PC-3 (cell line): Measurements from ENCODE around the gene RBP3. TPM values are rescaled to one million over a fixed set of nuclear protein-coding genes. Genes with fewer than 3 reads are reported as not detected.

Experiments
- ATAC-seq: fragments of 200-7000 bp; cut with Tn5 transposase; 2 replicates; pipeline ENCODE4 v1.9.1; 2020; ENCODE audit warnings: mild to moderate bottlenecking, moderate library complexity
- BruUV-seq: library from RNA; stranded (reverse); fragments of 400-500 nt; replicated peaks from 2 replicates; lab custom pipeline; 2021; lab: Mats Ljungman, UMichigan
- CTCF ChIA-PET: fragments of 300-600 bp; sonication (Branson Sonifier 250); formaldehyde crosslinking; loops from one replicate; lab custom pipeline; 2022; ENCODE audit warnings: antibody characterized with exemption; lab: Charles Lee
- POLR2A ChIA-PET: fragments of 300-600 bp; sonication (Branson Sonifier 250); formaldehyde crosslinking; loops from one replicate; lab custom pipeline; 2022; ENCODE audit warnings: antibody characterized with exemption; ENCODE audit not compliant: unreplicated experiment; lab: Charles Lee
- DNase-seq: peaks from one replicate; pipeline ENCODE4 v3.0.0-alpha.2; 2015
- H2AFZ ChIP-seq: fragments of 300-600 bp; sonication (generic); 2 replicates; pipeline ENCODE4 v1.6.0; 2016; ENCODE audit warnings: antibody characterized with exemption, low read length
- H3F3A ChIP-seq: fragments of 300-600 bp; sonication (generic); one replicate; pipeline ENCODE4 v1.6.0; 2017; ENCODE audit warnings: antibody characterized with exemption, low read length, control low read depth, mild to moderate bottlenecking; ENCODE audit not compliant: unreplicated experiment
- H3K27ac ChIP-seq: fragments of 300-600 bp; sonication (generic); 2 replicates; pipeline ENCODE4 v1.5.1; 2016; ENCODE audit warnings: mild to moderate bottlenecking, low read length
- H3K27me3 ChIP-seq: fragments of 300-600 bp; sonication (generic); 2 replicates; pipeline ENCODE4 v1.6.1; 2016; ENCODE audit warnings: low read length, mixed read lengths
- H3K36me3 ChIP-seq: fragments of 300-600 bp; sonication (generic); 2 replicates; pipeline ENCODE4 v1.6.1; 2016; ENCODE audit warnings: low read depth, mixed run types, low read length, mixed read lengths
- H3K4me1 ChIP-seq: fragments of 300-600 bp; sonication (generic); 2 replicates; pipeline ENCODE4 v1.5.1; 2016; ENCODE audit warnings: low read length; ENCODE audit not compliant: insufficient read depth
- H3K4me2 ChIP-seq: fragments of 300-600 bp; sonication (generic); 2 replicates; pipeline ENCODE4 v1.6.0; 2016; ENCODE audit warnings: low read length
- H3K4me3 ChIP-seq: fragments of 300-600 bp; sonication (generic); 2 replicates; pipeline ENCODE4 v1.5.1; 2016; ENCODE audit warnings: mild to moderate bottlenecking, low read length, mixed read lengths
- H3K79me2 ChIP-seq: fragments of 300-600 bp; sonication (generic); 2 replicates; pipeline ENCODE4 v1.6.1; 2017; ENCODE audit warnings: low read length, mixed read lengths
- H3K9ac ChIP-seq: fragments of 300-600 bp; sonication (generic); 2 replicates; pipeline ENCODE4 v1.6.0; 2016; ENCODE audit warnings: mild to moderate bottlenecking, low read length
- H3K9me2 ChIP-seq: fragments of 300-600 bp; sonication (generic); replicated peaks from 2 replicates; pipeline ENCODE4 v1.6.1; 2016; ENCODE audit warnings: mixed run types, low read length, mixed read lengths
- H3K9me3 ChIP-seq: fragments of 300-600 bp; sonication (generic); 2 replicates; pipeline ENCODE4 v1.6.1; 2016; ENCODE audit warnings: low read length, mixed read lengths
- H4K20me1 ChIP-seq: fragments of 300-600 bp; sonication (generic); 2 replicates; pipeline ENCODE4 v1.6.1; 2016; ENCODE audit warnings: low read length, mixed read lengths
- EZH2 ChIP-seq: fragments of 300-600 bp; sonication (generic); IDR thresholded peaks from one replicate; pipeline ENCODE4 v1.6.1; 2017; ENCODE audit warnings: antibody characterized with exemption, mild to moderate bottlenecking, low read length; ENCODE audit not compliant: unreplicated experiment
- EZH2phosphoT487 ChIP-seq: fragments of 300-600 bp; sonication (generic); IDR thresholded peaks from 2 replicates; pipeline ENCODE4 v1.6.1; 2018; ENCODE audit warnings: mild to moderate bottlenecking, antibody characterized with exemption, low read length, borderline replicate concordance
- intact Hi-C: fragments of 100-400 bp; cut with micrococcal nuclease; formaldehyde crosslinking; loops from 2 replicates; pipeline ENCODE4 v1.9.0; 2023
- total RNA-seq: library from RNA; depleted of rRNA; stranded (reverse); fragments of >200 nt; gene quantifications from 2 replicates; pipeline ENCODE4 v1.2.3, GENCODE V29; 2014
- TF ChIP-seq, protein P1 (sequence below): fragments of 300-600 bp; sonication (generic); conservative IDR thresholded peaks from 2 replicates; pipeline ENCODE4 v1.5.1; 2017; ENCODE audit warnings: antibody characterized with exemption, low read depth, mild to moderate bottlenecking, low read length

Gene RBP3
- total RNA-seq, 1 experiment from 2014 or later, result not detected

DNA sequence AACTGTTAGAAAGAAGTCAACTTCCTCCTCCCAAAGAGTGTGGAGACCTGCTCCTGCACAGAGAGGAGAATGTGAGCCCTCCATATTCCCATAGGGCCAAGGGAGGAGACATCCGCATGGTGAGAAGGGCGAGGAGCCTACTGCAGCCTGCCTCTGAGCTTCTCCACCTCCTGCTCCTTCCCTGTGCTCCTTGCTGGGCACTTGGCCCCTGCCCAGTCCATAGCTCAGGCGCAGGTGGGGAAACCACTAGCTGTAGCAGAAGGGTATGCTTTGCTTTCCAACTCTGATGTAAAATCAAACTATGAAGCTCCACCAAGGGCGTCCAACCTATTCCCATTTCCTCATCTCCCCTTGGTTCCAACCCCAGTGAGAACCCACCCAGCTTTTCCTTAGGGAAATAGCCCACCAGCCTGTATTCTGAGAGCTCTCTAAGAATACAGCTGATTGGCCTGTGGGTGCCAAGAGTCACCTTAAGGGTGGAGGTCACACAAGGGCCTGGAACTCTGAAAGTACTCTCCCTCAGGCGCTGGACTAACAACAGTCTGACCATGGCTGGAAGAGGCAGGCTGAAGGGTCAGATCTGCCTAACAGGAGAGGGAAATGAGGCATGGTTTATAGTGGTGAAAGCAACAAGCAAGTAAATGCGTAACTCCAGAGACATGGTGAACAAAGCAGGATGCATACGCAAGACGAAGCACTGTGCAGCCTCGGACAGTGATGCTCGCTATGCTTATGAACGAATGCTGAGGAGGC, 22.0 kb downstream of the RBP3 start:
- Histone ChIP-seq H3K4me2 (no peak overlapping the region), H3K79me2 (no peaks in the 10 kb centered on the region), H3K9me2 (no peaks in the 10 kb centered on the region), H3K4me3 (no peak overlapping the region), H3F3A (no peaks in the 10 kb centered on the region), H2AFZ (no peak overlapping the region), H3K27ac (no peak overlapping the region), H3K4me1 (no peaks in the 10 kb centered on the region), H3K9ac (no peak overlapping the region), H3K36me3 (no peaks in the 10 kb centered on the region), H3K27me3 (no peaks in the 10 kb centered on the region), H4K20me1 (no peaks in the 10 kb centered on the region), H3K9me3 (no peaks in the 10 kb centered on the region)
- ATAC-seq (no peak), DNase-seq (no peak)
- ChIA-PET CTCF (no interaction called here), POLR2A (no interaction called here)
- no peak for TF ChIP-seq EZH2phosphoT487
- TF ChIP-seq, protein P1, sequence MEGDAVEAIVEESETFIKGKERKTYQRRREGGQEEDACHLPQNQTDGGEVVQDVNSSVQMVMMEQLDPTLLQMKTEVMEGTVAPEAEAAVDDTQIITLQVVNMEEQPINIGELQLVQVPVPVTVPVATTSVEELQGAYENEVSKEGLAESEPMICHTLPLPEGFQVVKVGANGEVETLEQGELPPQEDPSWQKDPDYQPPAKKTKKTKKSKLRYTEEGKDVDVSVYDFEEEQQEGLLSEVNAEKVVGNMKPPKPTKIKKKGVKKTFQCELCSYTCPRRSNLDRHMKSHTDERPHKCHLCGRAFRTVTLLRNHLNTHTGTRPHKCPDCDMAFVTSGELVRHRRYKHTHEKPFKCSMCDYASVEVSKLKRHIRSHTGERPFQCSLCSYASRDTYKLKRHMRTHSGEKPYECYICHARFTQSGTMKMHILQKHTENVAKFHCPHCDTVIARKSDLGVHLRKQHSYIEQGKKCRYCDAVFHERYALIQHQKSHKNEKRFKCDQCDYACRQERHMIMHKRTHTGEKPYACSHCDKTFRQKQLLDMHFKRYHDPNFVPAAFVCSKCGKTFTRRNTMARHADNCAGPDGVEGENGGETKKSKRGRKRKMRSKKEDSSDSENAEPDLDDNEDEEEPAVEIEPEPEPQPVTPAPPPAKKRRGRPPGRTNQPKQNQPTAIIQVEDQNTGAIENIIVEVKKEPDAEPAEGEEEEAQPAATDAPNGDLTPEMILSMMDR, result no peak
- no TSS peak for BruUV-seq
- intact Hi-C loops, result no loop called here

DNA sequence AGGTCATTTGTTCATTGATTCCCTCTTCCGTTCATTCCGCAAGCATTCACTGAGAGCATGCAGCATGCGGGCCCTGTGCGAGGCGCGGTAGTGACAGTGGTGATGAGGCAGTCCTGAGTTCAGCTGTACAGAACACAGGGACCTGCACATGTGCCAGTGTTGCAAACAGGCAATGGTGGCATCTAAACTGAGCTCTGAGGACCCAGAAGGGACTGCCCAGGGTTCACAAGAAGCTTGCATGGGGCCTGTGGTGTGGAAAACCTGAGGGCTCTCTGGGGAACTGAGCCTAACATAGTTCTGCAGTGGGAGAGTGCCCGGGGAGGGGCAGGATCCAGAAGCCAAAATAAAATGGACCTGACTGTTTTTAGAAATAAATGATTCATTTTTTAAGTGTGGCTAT, 22.7 kb downstream of the RBP3 start:
- no peak overlapping the region for H3K4me2 ChIP-seq
- no peak for DNase-seq
- H3F3A ChIP-seq, result no peaks in the 10 kb centered on the region
- no peaks in the 10 kb centered on the region for H3K27me3 ChIP-seq
- no TSS peak for BruUV-seq
- H3K9me3 ChIP-seq, result no peaks in the 10 kb centered on the region
- POLR2A ChIA-PET, result no interaction called here
- no peak for ATAC-seq
- H3K27ac ChIP-seq, result no peak overlapping the region
- H3K4me3 ChIP-seq, result no peak overlapping the region
- H3K36me3 ChIP-seq, result no peaks in the 10 kb centered on the region
- H3K79me2 ChIP-seq, result no peaks in the 10 kb centered on the region
- no peaks in the 10 kb centered on the region for H3K4me1 ChIP-seq
- H3K9ac ChIP-seq, result no peak overlapping the region
- H2AFZ ChIP-seq, result no peak overlapping the region
- intact Hi-C loops, result no loop called here
- TF ChIP-seq EZH2 (no peak), EZH2phosphoT487 (no peak)
- TF ChIP-seq, protein P1, result no peak
- no peaks in the 10 kb centered on the region for H4K20me1 ChIP-seq
- CTCF ChIA-PET, result no interaction called here
- no peaks in the 10 kb centered on the region for H3K9me2 ChIP-seq

DNA sequence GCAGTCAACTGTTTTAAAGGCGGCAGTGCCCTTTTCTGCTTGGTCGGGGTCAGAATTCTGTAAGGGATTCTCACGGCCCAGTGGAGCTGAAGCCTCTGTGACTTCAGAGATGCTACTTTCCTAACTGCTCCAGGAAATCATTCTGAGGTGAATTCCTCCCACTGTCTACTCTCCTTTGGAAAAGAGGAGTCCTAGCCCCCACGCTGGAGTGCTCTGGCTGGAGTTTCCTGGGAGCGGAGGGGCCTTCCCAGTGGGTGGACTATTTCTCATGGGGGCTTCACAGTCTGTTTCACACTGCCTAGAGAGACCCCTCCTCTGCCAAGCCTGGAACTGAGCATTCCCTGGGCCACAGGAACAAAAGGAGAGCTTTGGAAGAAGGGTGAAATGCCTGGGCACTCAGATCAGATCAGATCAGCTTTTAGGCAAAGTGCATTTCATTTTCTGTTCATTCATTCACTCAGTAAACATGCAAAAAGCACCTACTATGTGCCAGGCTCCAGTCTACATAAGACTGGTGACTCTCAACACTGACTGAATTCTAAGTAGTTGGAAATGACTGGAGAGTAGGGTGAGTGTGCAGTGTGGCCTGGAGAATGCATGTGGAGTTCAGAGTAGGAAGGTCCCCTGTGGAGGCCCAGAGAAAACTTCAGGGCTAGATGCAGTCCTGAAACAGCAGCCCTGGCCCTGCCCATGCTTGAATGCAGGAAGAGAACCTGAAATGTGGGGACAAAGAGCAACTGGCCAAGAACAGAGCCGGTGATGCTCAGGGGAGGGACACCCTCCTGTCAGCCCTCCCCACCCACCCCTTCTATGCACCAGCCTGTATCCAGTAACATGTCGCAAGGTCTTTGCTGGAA, 23.7 kb downstream of the RBP3 start:
- no peak overlapping the region for H2AFZ ChIP-seq

More for the DNA sequence above, 23.7 kb downstream of the RBP3 start:
- H3K79me2 ChIP-seq, result no peaks in the 10 kb centered on the region
- H3K4me3 ChIP-seq, result no peak overlapping the region
- no peaks in the 10 kb centered on the region for H4K20me1 ChIP-seq
- DNase-seq (no peak), ATAC-seq (no peak)
- H3K27ac ChIP-seq, result no peak overlapping the region
- no peaks in the 10 kb centered on the region for H3F3A ChIP-seq
- H3K27me3 ChIP-seq, result no peaks in the 10 kb centered on the region
- no peaks in the 10 kb centered on the region for H3K4me1 ChIP-seq
- intact Hi-C loops, result no loop called here
- no peaks in the 10 kb centered on the region for H3K9me2 ChIP-seq
- H3K9ac ChIP-seq, result no peak overlapping the region
- BruUV-seq, result no TSS peak
- POLR2A ChIA-PET, result no interaction called here
- no peak overlapping the region for H3K4me2 ChIP-seq
- TF ChIP-seq EZH2phosphoT487 (no peak), EZH2 (no peak)
- TF ChIP-seq, protein P1, result no peak
- H3K36me3 ChIP-seq, result no peaks in the 10 kb centered on the region
- no peaks in the 10 kb centered on the region for H3K9me3 ChIP-seq
- CTCF ChIA-PET, result no interaction called here
